ENCODE data around the gene CDX1.

Gene CDX1

GRCh38 chr5:150166650-150167511 is at the start of gene CDX1:
Gene CDX1, plus strand, starts transcription at chr5:150166778. Its CDS starts 99 bp downstream, at chr5:150166877.
- TF ChIP-seq CTCF (IDR thresholded peaks at IDR 0.05; ENCODE audit: extremely low read depth, missing control alignments) = no peak

GRCh38 chr5:150117945-150118560 is 48.5 kb upstream of the CDX1 start:
- DNase-seq (ENCODE audit: low spot score) = no peak
- no peak for TF ChIP-seq CTCF (IDR thresholded peaks at IDR 0.05; ENCODE audit: extremely low read depth, missing control alignments)

More at GRCh38 chr5:150166650-150167511, at the start of gene CDX1:
- no peak for DNase-seq (ENCODE audit: low spot score)

- no peak for TF ChIP-seq CTCF (IDR thresholded peaks at IDR 0.05; ENCODE audit: extremely low read depth, missing control alignments)
Measured at GRCh38 chr5:150118561-150119229, 47.9 kb upstream of the CDX1 start.

GRCh38 chr5:150119421-150120061 is 47.0 kb upstream of the CDX1 start:
- no peak for DNase-seq (ENCODE audit: low spot score)

More at GRCh38 chr5:150118561-150119229, 47.9 kb upstream of the CDX1 start:
- DNase-seq (ENCODE audit: low spot score) = no peak

GRCh38 chr5:150120062-150120441 is 46.5 kb upstream of the CDX1 start:
- no peak for TF ChIP-seq CTCF (IDR thresholded peaks at IDR 0.05; ENCODE audit: extremely low read depth, missing control alignments)
- DNase-seq (ENCODE audit: low spot score) = no peak

More at GRCh38 chr5:150119421-150120061, 47.0 kb upstream of the CDX1 start:
- TF ChIP-seq CTCF (IDR thresholded peaks at IDR 0.05; ENCODE audit: extremely low read depth, missing control alignments) = no peak

GRCh38 chr5:150120617-150121447 is 45.7 kb upstream of the CDX1 start:
- no peak for DNase-seq (ENCODE audit: low spot score)
- TF ChIP-seq CTCF (IDR thresholded peaks at IDR 0.05; ENCODE audit: extremely low read depth, missing control alignments) = no peak

All from GM20000 (cell line).